NB4 (cell line): ENCODE results near the gene UHRF1.

Experiments used
- DNase-seq: peaks from one replicate; pipeline ENCODE4 v3.0.0; 2010; ENCODE audit warnings: low read depth
- H3K4me3 ChIP-seq: one replicate; pipeline ENCODE4 v1.5.1; 2011; ENCODE audit warnings: mild to moderate bottlenecking, low read depth, low read length, moderate library complexity
- MAX ChIP-seq: IDR thresholded peaks from 2 replicates; pipeline ENCODE4 v1.6.1; 2011; ENCODE audit warnings: low read depth, low read length
- MYC ChIP-seq: IDR thresholded peaks from 2 replicates; pipeline ENCODE4 v1.6.1; 2011; ENCODE audit warnings: low read depth, low read length
- POLR2A ChIP-seq: IDR thresholded peaks from 2 replicates; pipeline ENCODE4 v1.6.1; 2011; ENCODE audit warnings: mild to moderate bottlenecking; ENCODE audit not compliant: insufficient read length; ENCODE audit errors: extremely low read depth
- TF ChIP-seq, protein P1 (sequence below): IDR thresholded peaks from one replicate; pipeline ENCODE4 v1.5.1; 2012; ENCODE audit warnings: low read depth, low read length

Gene UHRF1

DNA sequence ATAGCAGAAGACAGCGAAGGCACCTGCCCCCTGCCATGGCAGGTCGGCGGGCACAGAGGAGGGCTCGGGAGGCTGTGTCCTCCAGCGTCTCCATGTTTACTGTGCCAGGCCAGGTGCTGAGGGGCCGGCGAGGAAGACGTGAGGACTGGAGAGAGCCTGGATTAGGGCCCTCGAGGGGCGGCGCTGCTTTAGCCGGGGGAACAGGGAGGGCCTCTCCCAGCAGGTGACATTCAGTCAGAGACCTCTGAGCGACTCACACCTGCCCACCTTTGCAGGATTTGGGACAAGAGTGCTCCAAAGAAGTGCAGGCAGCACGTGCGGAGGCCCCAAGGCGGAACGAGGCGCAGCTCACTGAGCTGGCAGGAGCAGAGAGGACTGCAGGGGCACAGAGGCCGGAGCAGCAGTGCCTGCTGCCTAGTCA lies 77.2 kb downstream of the UHRF1 start:
- no peak overlapping the region for H3K4me3 ChIP-seq
- no peak for DNase-seq
- TF ChIP-seq, protein P1, sequence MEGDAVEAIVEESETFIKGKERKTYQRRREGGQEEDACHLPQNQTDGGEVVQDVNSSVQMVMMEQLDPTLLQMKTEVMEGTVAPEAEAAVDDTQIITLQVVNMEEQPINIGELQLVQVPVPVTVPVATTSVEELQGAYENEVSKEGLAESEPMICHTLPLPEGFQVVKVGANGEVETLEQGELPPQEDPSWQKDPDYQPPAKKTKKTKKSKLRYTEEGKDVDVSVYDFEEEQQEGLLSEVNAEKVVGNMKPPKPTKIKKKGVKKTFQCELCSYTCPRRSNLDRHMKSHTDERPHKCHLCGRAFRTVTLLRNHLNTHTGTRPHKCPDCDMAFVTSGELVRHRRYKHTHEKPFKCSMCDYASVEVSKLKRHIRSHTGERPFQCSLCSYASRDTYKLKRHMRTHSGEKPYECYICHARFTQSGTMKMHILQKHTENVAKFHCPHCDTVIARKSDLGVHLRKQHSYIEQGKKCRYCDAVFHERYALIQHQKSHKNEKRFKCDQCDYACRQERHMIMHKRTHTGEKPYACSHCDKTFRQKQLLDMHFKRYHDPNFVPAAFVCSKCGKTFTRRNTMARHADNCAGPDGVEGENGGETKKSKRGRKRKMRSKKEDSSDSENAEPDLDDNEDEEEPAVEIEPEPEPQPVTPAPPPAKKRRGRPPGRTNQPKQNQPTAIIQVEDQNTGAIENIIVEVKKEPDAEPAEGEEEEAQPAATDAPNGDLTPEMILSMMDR: no peak
- TF ChIP-seq POLR2A (no peak), MAX (no peak), MYC (no peak)

- no peak for DNase-seq
- no peak overlapping the region for H3K4me3 ChIP-seq
- TF ChIP-seq MYC: no peak
- TF ChIP-seq, protein P1: no peak
- TF ChIP-seq POLR2A: no peak
- TF ChIP-seq MAX: no peak
Observed at GRCh38 chr19:4987256-4987655, 78.0 kb downstream of the UHRF1 start.

GRCh38 chr19:4987692-4988370 lies 78.5 kb downstream of the UHRF1 start:
- DNase-seq: no peak
- TF ChIP-seq POLR2A (no peak), MAX (no peak), MYC (no peak)
- TF ChIP-seq, protein P1: no peak
- H3K4me3 ChIP-seq: no peak overlapping the region

- TF ChIP-seq, protein P1: no peak
- TF ChIP-seq POLR2A (no peak), MYC (no peak), MAX (no peak)
- DNase-seq: no peak
- no peak overlapping the region for H3K4me3 ChIP-seq
Observed at GRCh38 chr19:4988770-4989251, 79.5 kb downstream of the UHRF1 start.

- DNase-seq: no peak
- TF ChIP-seq, protein P1: no peak
- no peak for TF ChIP-seq POLR2A
- TF ChIP-seq MAX: no peak
- no peak for TF ChIP-seq MYC
- no peak overlapping the region for H3K4me3 ChIP-seq
Observed at GRCh38 chr19:4990306-4990705, 81.0 kb downstream of the UHRF1 start.
